COLO668 (cell line): ENCODE results near the gene LPIN1.

Source experiments
- DNase-seq: peaks from one replicate; lab custom pipeline; 2025; ENCODE audit not compliant: unreplicated experiment; lab: John Stamatoyannopoulos, UW

Gene LPIN1

DNA sequence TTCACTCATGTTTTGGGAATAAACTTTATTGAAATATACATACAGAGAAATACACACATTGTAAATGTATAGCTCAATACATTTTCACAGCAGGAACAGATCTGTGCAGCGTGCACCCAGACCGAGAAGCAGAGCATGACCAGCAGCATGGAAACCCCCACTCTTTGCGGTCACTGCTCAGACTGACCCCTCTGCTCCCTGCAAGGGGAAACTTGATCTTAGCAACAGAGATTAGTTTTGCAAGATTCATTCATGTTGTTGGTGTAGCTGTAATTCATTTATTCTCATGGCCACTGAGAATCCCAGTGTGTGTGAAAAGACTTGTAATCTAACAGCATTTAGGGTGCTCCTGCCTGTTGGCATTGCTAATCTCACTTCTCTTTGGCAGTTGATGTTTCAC lies 35.2 kb downstream of the LPIN1 start:
- DNase-seq: no peak

- no peak for DNase-seq
Measured at GRCh38 chr2:11784280-11784679, 37.8 kb downstream of the LPIN1 start.

DNA sequence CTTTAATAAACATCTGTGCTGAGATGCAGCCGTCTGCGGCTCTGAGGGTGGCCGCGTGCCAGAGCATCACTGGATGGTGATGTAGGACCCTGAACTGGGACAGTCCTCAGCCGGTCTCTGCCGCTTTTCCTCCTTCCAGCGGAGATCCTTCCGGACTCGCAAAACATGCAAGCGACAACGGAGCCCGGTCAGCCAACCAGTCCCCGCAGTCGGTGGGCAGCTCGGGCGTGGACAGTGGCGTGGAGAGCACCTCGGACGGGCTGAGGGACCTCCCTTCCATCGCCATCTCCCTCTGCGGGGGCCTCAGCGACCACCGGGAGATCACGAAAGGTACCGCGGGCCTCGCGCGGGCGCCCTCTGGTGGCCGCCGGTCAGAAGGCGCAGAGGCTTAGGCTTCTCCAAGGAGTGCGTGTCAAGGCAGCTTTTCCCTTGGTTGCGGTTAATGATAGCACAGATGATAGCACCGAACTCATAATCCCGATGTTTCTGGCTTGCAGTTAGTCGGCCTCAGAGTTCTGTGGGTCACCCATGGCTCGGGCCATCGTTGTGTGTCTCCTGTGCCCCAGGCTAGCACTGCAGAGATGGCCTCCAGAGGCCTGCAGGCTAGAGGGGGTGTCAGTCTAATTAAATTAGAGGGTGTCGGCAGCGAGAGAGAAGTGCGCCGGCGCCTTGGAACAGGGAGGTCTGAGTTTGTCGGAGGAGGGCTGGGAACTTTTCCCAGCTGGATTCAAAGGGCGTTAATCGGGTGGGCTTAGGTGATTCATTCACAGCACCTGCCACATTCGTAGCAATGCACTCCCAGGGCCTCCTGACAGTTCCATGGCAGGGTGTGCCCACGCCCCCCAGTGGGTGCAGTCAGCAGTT lies 38.5 kb downstream of the LPIN1 start:
- DNase-seq: peak; percentile 15

GRCh38 chr2:11785611-11785940 lies 39.1 kb downstream of the LPIN1 start:
- DNase-seq: no peak

GRCh38 chr2:11786191-11786590 lies 39.8 kb downstream of the LPIN1 start:
- no peak for DNase-seq

GRCh38 chr2:11786592-11786991 lies 40.2 kb downstream of the LPIN1 start:
- no peak for DNase-seq

DNA sequence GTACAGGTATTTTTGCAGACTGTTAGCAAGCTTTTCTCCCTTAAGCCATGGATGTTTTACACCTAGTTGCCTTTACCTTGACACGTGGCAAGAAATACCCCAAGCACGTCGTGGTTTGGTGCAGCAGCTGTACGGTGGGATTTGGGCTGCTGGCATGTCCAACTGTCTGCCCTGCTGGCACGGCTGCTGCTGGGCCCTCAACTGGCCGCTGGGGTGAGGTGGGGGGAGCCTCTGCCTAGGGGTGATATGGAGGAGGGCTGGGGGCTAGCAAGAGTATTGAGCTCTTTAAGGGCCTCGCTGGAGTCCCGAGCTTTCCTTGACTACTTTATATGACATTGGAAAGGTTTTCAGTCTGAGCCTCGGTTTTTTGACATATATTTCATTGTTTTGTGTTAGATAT lies 41.6 kb downstream of the LPIN1 start:
- DNase-seq: no peak

DNA sequence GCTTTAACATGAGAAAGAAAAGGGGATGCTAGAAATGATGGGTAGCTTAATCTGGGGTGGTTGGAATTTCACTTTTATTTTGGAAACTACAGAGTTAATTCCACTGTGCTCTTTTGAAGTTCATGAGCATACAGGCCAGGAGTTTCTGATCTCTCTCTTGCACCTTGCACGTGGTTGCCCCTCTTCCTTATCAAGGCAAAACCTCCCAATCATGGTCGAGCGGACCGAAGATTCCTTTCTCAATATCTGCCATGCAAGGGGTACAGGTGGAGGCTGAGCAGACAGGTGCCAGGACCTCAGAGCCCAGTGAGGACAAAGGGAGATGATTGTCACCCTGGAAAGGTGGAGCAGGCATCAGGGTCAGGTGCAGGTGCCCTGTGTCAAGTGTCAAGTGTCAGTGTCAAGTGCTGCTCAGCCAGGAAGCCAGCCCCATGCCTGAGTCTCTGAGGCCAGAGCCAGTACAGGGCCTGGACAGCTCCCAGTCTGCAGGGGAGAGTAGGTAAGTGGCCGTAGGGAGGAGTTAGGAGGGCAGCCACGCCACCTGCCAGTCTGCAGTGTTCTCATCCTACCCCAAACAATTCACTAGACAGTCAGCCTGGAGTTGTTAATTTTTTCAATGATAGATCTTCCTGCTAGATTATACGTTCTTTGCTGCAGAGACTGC lies 42.2 kb downstream of the LPIN1 start:
- no peak for DNase-seq

GRCh38 chr2:11789243-11789642 lies 42.8 kb downstream of the LPIN1 start:
- DNase-seq: no peak

DNA sequence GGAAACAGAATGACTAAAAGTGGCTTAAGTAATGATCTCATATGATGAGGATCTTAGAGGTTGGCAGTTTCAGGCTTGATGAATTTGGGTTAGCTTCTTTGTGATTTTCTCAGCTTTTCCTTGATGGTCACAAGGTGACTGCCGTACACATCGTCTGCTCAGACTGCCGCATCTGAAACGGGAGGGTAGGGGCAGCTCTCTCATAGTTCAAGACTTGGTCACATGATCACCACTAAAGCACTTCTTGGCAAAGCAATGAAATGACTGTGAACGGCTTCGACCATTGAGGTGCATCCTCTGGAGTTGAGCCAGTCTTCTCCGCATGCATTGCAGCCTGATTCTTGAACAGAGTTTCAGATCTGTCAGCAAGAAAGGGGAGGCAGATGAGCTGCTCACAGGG lies 43.8 kb downstream of the LPIN1 start:
- DNase-seq: no peak

DNA sequence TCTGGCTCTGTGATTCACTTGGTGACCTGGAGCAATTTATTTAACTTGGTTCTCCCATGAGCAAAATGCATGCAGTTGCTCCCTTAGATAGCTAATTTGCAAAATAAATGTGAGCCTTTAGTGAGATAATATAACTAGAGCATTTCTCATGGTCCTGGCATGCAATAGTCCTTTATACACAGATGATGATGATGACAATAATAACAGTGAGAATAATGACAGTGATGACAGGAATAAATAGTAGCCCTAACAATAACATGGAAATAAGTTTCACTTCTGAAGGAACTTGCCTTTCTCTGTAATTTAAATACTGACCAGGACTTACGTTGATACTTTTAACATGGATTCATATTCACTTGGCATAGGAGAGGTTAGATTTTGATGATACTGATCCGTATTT lies 49.2 kb downstream of the LPIN1 start:
- no peak for DNase-seq

DNA sequence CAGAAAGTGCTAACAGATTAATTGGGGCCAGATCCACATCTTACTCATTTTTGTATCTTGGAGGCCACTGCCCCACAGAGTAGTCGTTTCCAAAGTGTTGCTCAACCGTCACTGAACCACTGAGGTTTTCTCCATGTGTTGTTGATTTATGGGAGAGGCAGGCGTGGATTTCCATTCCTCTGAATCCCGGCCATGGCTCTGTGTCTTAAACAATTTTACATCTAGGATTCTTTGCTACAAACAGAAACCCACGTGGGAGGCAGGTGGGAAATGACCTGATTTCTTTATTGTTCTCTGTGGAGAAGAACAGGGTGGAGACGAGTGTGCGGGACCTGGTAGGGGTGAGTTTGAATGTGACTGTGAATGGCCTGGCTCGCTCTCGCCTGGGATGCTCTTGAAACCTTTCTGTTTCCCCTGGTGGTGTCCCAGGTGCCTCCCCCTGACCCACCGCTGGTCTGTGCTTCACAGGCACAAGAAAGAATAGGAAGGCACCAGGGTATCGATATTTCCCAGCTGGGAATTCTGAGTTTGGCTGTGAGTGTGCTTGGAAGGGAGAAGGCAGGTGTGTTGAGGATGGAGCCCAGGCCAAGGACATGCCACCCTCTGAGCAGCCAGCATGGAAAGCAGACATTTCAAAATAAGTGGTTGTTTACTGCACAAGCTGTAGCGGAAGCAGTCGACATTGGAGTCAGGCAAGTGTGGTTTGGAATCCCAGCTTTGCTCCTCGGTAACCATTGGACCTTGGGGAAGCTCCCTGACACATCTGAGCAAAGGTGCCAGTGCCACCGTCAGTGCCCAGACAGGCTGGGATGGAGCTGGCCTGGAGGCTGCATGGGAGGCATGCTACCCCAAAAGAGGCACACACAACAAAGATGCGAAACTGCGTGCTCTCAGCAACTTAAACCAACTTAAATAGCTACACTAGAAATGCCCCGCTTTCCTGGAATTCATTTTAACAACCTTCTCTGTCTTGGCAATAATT lies 50.0 kb downstream of the LPIN1 start:
- DNase-seq: no peak

DNA sequence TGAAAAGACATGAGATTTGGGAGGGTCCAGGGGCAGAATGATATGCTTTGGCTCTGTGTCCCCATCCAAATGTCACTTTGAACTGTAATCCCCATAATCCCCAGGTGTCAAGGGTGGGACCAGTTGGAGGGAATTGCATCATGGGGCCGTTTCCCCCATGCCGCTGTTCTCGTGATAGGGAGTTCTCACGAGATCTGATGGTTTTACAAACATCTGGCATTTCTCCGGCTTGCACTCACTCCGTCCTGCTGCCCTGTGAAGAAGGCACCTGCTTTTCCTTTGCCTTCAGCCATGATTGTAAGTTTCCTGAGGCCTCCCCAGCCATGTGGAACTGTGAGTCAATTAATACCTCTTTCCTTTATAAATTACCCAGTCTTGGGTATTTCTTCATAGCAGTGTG lies 51.4 kb downstream of the LPIN1 start:
- DNase-seq: no peak

GRCh38 chr2:11798701-11799435 lies 52.4 kb downstream of the LPIN1 start:
- no peak for DNase-seq

- no peak for DNase-seq
Measured at GRCh38 chr2:11799826-11800225, 53.4 kb downstream of the LPIN1 start.

DNA sequence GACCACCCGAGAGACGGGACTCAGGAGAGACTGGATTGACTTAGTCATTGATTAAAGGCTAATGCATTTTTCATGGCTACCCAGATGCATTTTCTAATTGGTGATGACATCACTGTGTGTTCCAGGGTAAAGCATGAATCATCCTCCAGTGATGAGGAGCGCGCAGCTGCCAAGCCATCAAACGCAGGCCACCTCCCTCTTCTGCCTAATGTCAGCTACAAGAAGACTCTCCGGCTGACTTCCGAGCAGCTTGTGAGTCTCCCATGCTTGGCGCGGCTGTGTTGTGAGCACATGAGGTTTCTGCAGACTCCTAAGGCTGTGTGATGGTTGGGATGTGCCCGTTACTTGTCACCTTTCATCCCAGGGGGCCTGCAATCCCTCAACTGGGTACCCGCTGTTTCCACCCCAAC lies 56.4 kb downstream of the LPIN1 start:
- DNase-seq: no peak

DNA sequence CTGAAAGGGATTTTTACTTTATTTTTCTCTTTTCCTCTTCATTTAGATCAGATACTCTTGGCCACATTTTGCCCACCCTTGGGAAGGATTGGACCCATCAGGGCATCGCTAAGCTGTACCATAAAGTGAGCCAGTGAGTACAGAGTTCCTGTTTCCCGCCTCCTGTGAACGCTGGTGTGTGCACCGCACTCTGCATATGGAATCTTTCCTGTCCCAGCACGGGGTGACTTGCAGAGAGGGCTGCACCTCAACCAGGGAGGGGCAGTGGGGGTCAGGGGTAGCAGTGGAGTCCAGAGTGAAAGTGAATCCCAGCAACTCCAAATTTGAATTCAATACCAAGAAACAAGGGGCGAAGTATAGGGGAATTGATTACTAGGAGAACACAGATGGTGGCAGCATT lies 58.6 kb downstream of the LPIN1 start:
- DNase-seq: no peak

DNA sequence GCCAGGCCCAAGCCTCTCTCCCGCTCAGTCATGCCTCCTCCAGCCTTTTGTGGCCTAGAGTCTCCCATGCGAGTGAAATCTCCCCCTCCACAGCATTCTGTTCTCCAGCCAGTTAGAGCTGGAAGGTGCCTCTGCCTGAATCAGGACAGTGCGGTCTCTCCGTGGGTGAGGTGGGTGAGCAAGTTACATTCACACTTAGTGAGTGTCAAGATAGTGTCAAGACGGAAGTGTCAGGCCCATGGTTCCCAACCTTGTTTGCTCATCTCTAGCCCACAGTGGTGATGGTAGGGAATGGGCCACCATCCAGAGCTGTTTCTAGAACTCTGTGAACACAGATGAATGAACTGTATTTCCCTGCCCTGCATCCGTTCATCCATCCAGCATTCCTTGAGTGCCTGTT lies 59.5 kb downstream of the LPIN1 start:
- DNase-seq: no peak

DNA sequence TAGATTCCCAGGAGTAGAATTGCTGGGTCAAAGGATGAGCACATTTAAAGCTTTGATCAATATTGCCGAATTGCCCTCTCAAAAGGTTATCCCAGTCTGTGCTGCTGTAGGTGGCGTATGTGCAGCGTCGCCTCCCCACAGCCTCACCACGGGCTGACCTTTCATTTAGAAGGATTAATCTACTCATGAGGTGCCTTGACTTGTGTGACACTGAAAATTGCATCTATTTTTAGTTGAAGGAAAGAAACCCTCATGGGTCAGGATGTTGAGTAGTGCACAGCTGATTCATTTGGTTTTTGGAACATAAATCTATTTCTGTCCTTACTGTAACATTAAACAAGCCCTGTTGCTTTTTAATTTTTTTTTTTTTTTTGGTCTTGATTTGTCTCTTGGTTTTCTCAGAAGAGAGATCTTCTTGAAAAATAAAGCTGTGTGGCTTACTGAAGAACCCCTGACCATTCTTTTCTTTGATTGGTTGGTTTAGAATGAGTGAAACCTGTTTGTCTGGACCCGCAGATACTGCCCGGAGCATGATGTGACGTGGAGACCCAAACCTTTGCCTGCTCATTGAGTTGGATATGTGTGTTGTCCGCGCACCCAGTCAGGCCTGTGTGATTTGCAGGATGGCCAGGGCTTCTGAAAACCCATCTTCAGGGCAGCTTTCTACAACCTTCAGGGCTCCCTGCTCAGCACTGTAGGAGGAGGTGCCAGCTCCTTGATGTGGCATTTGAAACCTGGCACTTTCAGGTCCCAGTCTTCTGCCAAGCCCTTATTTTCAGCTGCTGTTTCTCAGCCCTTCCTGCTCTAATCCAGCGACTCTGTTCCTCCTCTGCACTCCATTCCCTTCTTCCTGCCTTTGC lies 61.0 kb downstream of the LPIN1 start:
- no peak for DNase-seq

- no peak for DNase-seq
Measured at GRCh38 chr2:11808016-11808400, 61.6 kb downstream of the LPIN1 start.
